Liver (tissue), 9 donors: ENCODE measurements around the gene PMP22. TPM values are rescaled to one million over a fixed set of nuclear protein-coding genes. Genes with fewer than 3 reads are reported as not detected.

Experiments used
- DNase-seq: peaks from one replicate; pipeline ENCODE4 v3.0.0-alpha.2; 2017; ENCODE audit warnings: low spot score
- H3K27ac ChIP-seq, 2 donors: one replicate each; pipeline ENCODE4 v1.7.0; 2013; ENCODE audit warnings: inconsistent platforms in 2 of 2, low read length in 2 of 2, control low read depth in 1 of 2, low read depth in 1 of 2, mild to moderate bottlenecking in 1 of 2
- H3K27me3 ChIP-seq, 4 donors: one replicate each; pipeline versions ENCODE4 v1.6.1 to v1.7.0; 2013; ENCODE audit warnings: low read length in 3 of 4, inconsistent platforms in 1 of 4, mild to moderate bottlenecking in 1 of 4, moderate library complexity in 1 of 4; ENCODE audit not compliant: control insufficient read depth in 4 of 4, insufficient read depth in 4 of 4
- H3K36me3 ChIP-seq, 4 donors: one replicate each; pipeline versions ENCODE4 v1.6.1 to v1.7.0; 2013; ENCODE audit warnings: low read length in 3 of 4, mild to moderate bottlenecking in 3 of 4, low read depth in 1 of 4, moderate library complexity in 1 of 4; ENCODE audit not compliant: control insufficient read depth in 4 of 4, insufficient read depth in 3 of 4
- H3K4me1 ChIP-seq, 4 donors: one replicate each; pipeline versions ENCODE4 v1.6.1 to v1.7.0; 2013; ENCODE audit warnings: low read length in 3 of 4, mild to moderate bottlenecking in 3 of 4, moderate library complexity in 1 of 4; ENCODE audit not compliant: control insufficient read depth in 4 of 4, insufficient read depth in 4 of 4
- H3K4me3 ChIP-seq, 3 donors: one replicate each; pipeline versions ENCODE4 v1.6.1 to v1.7.0; 2013; ENCODE audit warnings: low read length in 3 of 3, control low read depth in 1 of 3, low read depth in 1 of 3, mild to moderate bottlenecking in 1 of 3
- H3K9ac ChIP-seq, 2 donors: one replicate each; pipeline ENCODE4 v1.7.0; 2013; ENCODE audit warnings: low read length in 2 of 2, mild to moderate bottlenecking in 2 of 2, moderate library complexity in 2 of 2, control low read depth in 1 of 2, low read depth in 1 of 2
- H3K9me3 ChIP-seq, 4 donors: one replicate each; pipeline versions ENCODE4 v1.6.1 to v1.7.0; 2013; ENCODE audit warnings: low read length in 3 of 4; ENCODE audit not compliant: control insufficient read depth in 4 of 4
- ATF3 ChIP-seq: IDR thresholded peaks from 2 replicates; pipeline ENCODE4 v1.6.1; 2016; ENCODE audit warnings: antibody characterized with exemption
- FOXA1 ChIP-seq: IDR thresholded peaks from 2 replicates; pipeline ENCODE4 v1.6.1; 2016; ENCODE audit warnings: antibody characterized with exemption
- FOXA2 ChIP-seq: IDR thresholded peaks from 2 replicates; pipeline ENCODE4 v1.6.1; 2016; ENCODE audit warnings: antibody characterized with exemption
- GABPA ChIP-seq, 2 donors: IDR thresholded peaks in 1 of 2; conservative IDR thresholded peaks in 1 of 2; 2 replicates each; pipeline ENCODE4 v1.6.1; 2016; ENCODE audit warnings: antibody characterized with exemption in 2 of 2, mild to moderate bottlenecking in 1 of 2, moderate library complexity in 1 of 2
- HNF4A ChIP-seq, 2 donors: conservative IDR thresholded peaks; 2 replicates each; pipeline ENCODE4 v1.6.1; 2016; ENCODE audit warnings: antibody characterized with exemption in 2 of 2, mild to moderate bottlenecking in 2 of 2
- HNF4G ChIP-seq: IDR thresholded peaks from 2 replicates; pipeline ENCODE4 v1.6.1; 2016; ENCODE audit warnings: antibody characterized with exemption
- JUND ChIP-seq, 2 donors: IDR thresholded peaks; 2 replicates each; pipeline ENCODE4 v1.6.1; 2016; ENCODE audit warnings: antibody characterized with exemption in 2 of 2
- NR2F2 ChIP-seq: IDR thresholded peaks from 2 replicates; pipeline ENCODE4 v1.6.1; 2016; ENCODE audit warnings: antibody characterized with exemption
- RAD21 ChIP-seq, 2 donors: IDR thresholded peaks; 2 replicates each; pipeline ENCODE4 v1.6.1; 2016; ENCODE audit warnings: antibody characterized with exemption in 2 of 2, mild to moderate bottlenecking in 2 of 2
- SP1 ChIP-seq: IDR thresholded peaks from 2 replicates; pipeline ENCODE4 v1.6.1; 2018; ENCODE audit warnings: antibody characterized with exemption, mild to moderate bottlenecking
- TAF1 ChIP-seq: conservative IDR thresholded peaks from 2 replicates; pipeline ENCODE4 v1.6.1; 2016; ENCODE audit warnings: antibody characterized with exemption, mild to moderate bottlenecking
- YY1 ChIP-seq: IDR thresholded peaks from 2 replicates; pipeline ENCODE4 v1.6.1; 2016; ENCODE audit warnings: antibody characterized with exemption, mild to moderate bottlenecking
- WGBS: extraction: QIAGEN DNeasy Blood & Tissue Kit; methylation state at CpG from one replicate; pipeline ENCODE4 v1.1.7; 2013; 5-methylcytosine and 5-hydroxymethylcytosine counted together
- polyA plus RNA-seq, 2 donors: library from polyadenylated mRNA; stranded (reverse) in 1 of 2; unstranded in 1 of 2; fragments of 200-250 nt in 1 of 2; fragments of >200 nt in 1 of 2; fragmentation: Nextera tagmentation in 1 of 2; extraction: Ambion mirVana in 1 of 2; gene quantifications; one replicate each; pipeline versions ENCODE4 v1.2.1 to v1.2.3, GENCODE V29; 2013 to 2015
- total RNA-seq, 2 donors: library from RNA; depleted of rRNA; stranded (reverse); fragments of >200 nt; gene quantifications; one replicate each; pipeline ENCODE4 v1.2.3, GENCODE V29; 2014
- TF ChIP-seq, protein P1 (sequence below): IDR thresholded peaks from 2 replicates; pipeline ENCODE4 v1.6.1; 2016; ENCODE audit warnings: antibody characterized with exemption, mild to moderate bottlenecking
- TF ChIP-seq, protein P2 (sequence below): IDR thresholded peaks from 2 replicates; pipeline ENCODE4 v1.6.1; 2016; ENCODE audit warnings: antibody characterized with exemption
- TF ChIP-seq, protein P3 (sequence below): IDR thresholded peaks from 2 replicates; pipeline ENCODE4 v1.6.1; 2016; ENCODE audit warnings: antibody characterized with exemption
- donor health status: healthy.
- donor health status: healthy.
- donor health status: healthy.
- donor health status: healthy.
- donor health status: healthy.

Gene PMP22
- total and polyA plus RNA-seq, 4 donors: 3.2 to 9.1 (median 5.7) TPM

DNA sequence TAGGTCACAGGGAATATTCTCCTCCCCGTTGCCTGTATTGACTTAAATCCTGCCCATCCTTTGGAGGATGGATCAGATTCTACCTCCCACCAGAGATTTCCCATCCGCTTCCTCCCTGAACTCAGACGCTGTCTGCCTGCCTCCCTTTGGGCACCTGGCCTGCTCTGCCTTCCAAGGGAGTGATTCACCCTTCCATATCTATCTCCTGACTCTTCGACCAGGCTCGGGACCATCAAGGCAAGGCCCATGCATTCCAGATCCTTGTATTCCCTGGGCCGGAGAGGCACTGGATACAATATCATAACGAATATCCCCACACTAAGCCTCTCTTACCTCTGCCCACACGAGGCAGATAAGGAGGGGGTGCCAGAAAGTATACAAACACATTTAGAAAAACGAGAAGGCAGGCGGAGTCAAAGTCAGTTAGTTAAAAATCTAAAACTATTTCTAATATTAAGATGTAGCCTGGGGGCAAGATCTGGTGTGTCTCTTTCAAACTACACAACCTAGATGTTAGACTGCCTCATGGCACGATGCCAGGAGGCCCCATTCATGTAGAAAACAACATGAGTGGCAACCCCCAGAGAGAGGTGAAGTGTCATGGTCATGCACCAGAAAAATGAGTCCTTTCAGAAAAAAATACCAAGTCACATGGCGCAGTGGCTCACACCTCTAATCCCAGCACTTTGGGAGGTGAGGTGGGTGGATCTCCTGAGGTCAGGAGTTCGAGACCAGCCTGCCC, 9.2 kb downstream of the PMP22 start:
- H3K27me3 ChIP-seq: no peaks in the 10 kb centered on the region
- H3K4me3 ChIP-seq: no peak overlapping the region
- TF ChIP-seq SP1 (no peak), TAF1 (no peak), FOXA1 (no peak), NR2F2 (no peak), HNF4A (conservative IDR thresholded peaks at IDR 0.05) (no peak), RAD21 (IDR thresholded peaks at IDR 0.05) (no peak)
- H3K4me1 ChIP-seq: peaks cover 0 to 21% (median 15%) of the 10 kb centered on the region in 4 donors
- no peak for DNase-seq
- no peak overlapping the region for H3K27ac ChIP-seq
- WGBS: 86% methylated on average over 13 of the region's 13 CpGs
- H3K9me3 ChIP-seq: no peaks in the 10 kb centered on the region
- H3K9ac ChIP-seq: no peak overlapping the region
- no peaks in the 10 kb centered on the region for H3K36me3 ChIP-seq

DNA sequence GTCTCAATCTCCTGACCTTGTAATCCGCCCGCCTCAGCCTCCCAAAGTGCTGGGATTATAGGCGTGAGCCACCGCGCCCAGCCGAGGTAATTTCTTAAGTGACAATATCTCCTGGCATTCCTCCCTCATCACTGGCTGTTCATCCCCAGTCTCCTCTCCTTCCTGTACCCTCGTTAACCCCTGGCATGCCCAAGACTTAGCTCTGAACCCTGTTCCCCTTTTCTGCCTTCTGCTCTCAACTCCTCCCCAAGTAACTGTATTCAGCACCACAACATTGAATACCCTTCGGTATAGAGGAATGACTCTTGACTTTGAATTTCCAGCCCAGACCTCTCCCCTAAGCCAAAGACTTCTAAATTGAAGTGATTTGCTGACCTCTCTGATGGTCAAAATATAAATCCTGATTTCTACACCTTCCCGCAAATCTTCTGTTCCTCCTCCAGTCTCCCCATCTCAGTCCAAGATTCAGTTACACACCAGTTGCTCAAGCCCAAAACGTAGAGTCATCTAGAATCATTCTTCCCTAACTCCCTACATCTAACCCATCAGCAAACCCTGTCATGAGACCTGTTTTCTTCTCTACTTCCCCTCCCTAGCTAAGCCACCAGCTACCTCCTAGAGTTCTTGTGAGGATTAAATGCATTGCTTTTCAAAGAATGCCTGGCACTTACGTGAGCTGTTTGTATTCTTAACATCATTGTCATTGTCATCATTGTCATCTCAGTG, 14.8 kb downstream of the PMP22 start:
- DNase-seq: no peak
- no peaks in the 10 kb centered on the region for H3K9me3 ChIP-seq
- TF ChIP-seq, protein P1, sequence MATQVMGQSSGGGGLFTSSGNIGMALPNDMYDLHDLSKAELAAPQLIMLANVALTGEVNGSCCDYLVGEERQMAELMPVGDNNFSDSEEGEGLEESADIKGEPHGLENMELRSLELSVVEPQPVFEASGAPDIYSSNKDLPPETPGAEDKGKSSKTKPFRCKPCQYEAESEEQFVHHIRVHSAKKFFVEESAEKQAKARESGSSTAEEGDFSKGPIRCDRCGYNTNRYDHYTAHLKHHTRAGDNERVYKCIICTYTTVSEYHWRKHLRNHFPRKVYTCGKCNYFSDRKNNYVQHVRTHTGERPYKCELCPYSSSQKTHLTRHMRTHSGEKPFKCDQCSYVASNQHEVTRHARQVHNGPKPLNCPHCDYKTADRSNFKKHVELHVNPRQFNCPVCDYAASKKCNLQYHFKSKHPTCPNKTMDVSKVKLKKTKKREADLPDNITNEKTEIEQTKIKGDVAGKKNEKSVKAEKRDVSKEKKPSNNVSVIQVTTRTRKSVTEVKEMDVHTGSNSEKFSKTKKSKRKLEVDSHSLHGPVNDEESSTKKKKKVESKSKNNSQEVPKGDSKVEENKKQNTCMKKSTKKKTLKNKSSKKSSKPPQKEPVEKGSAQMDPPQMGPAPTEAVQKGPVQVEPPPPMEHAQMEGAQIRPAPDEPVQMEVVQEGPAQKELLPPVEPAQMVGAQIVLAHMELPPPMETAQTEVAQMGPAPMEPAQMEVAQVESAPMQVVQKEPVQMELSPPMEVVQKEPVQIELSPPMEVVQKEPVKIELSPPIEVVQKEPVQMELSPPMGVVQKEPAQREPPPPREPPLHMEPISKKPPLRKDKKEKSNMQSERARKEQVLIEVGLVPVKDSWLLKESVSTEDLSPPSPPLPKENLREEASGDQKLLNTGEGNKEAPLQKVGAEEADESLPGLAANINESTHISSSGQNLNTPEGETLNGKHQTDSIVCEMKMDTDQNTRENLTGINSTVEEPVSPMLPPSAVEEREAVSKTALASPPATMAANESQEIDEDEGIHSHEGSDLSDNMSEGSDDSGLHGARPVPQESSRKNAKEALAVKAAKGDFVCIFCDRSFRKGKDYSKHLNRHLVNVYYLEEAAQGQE: no peak
- TF ChIP-seq, protein P2, sequence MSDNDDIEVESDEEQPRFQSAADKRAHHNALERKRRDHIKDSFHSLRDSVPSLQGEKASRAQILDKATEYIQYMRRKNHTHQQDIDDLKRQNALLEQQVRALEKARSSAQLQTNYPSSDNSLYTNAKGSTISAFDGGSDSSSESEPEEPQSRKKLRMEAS: no peak
- TF ChIP-seq, protein P3, sequence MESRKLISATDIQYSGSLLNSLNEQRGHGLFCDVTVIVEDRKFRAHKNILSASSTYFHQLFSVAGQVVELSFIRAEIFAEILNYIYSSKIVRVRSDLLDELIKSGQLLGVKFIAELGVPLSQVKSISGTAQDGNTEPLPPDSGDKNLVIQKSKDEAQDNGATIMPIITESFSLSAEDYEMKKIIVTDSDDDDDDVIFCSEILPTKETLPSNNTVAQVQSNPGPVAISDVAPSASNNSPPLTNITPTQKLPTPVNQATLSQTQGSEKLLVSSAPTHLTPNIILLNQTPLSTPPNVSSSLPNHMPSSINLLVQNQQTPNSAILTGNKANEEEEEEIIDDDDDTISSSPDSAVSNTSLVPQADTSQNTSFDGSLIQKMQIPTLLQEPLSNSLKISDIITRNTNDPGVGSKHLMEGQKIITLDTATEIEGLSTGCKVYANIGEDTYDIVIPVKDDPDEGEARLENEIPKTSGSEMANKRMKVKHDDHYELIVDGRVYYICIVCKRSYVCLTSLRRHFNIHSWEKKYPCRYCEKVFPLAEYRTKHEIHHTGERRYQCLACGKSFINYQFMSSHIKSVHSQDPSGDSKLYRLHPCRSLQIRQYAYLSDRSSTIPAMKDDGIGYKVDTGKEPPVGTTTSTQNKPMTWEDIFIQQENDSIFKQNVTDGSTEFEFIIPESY: no peak
- TF ChIP-seq SP1 (no peak), GABPA (IDR thresholded peaks at IDR 0.05 in 1 of 2, conservative IDR thresholded peaks at IDR 0.05 in 1 of 2) (no peak), FOXA2 (no peak), NR2F2 (no peak), RAD21 (IDR thresholded peaks at IDR 0.05) (no peak), HNF4G (no peak), HNF4A (conservative IDR thresholded peaks at IDR 0.05) (no peak), JUND (IDR thresholded peaks at IDR 0.05) (no peak), YY1 (no peak), ATF3 (no peak)
- no peak overlapping the region for H3K4me3 ChIP-seq
- WGBS: 86% methylated on average over 11 of the region's 11 CpGs
- no peak overlapping the region for H3K27ac ChIP-seq
- H3K4me1 ChIP-seq: no peaks in the 10 kb centered on the region
- H3K9ac ChIP-seq: no peak overlapping the region
- H3K36me3 ChIP-seq: no peaks in the 10 kb centered on the region
- no peaks in the 10 kb centered on the region for H3K27me3 ChIP-seq
